Liver (tissue), 9 donors: ENCODE measurements around the gene SELL. TPM values are rescaled to one million over a fixed set of nuclear protein-coding genes. Genes with fewer than 3 reads are reported as not detected.

Experiments used
- DNase-seq: peaks from one replicate; pipeline ENCODE4 v3.0.0-alpha.2; 2017; ENCODE audit warnings: low spot score
- H3K27ac ChIP-seq, 2 donors: one replicate each; pipeline ENCODE4 v1.7.0; 2013; ENCODE audit warnings: inconsistent platforms in 2 of 2, low read length in 2 of 2, control low read depth in 1 of 2, low read depth in 1 of 2, mild to moderate bottlenecking in 1 of 2
- H3K27me3 ChIP-seq, 4 donors: one replicate each; pipeline versions ENCODE4 v1.6.1 to v1.7.0; 2013; ENCODE audit warnings: low read length in 3 of 4, inconsistent platforms in 1 of 4, mild to moderate bottlenecking in 1 of 4, moderate library complexity in 1 of 4; ENCODE audit not compliant: control insufficient read depth in 4 of 4, insufficient read depth in 4 of 4
- H3K36me3 ChIP-seq, 4 donors: one replicate each; pipeline versions ENCODE4 v1.6.1 to v1.7.0; 2013; ENCODE audit warnings: low read length in 3 of 4, mild to moderate bottlenecking in 3 of 4, low read depth in 1 of 4, moderate library complexity in 1 of 4; ENCODE audit not compliant: control insufficient read depth in 4 of 4, insufficient read depth in 3 of 4
- H3K4me1 ChIP-seq, 4 donors: one replicate each; pipeline versions ENCODE4 v1.6.1 to v1.7.0; 2013; ENCODE audit warnings: low read length in 3 of 4, mild to moderate bottlenecking in 3 of 4, moderate library complexity in 1 of 4; ENCODE audit not compliant: control insufficient read depth in 4 of 4, insufficient read depth in 4 of 4
- H3K4me3 ChIP-seq, 3 donors: one replicate each; pipeline versions ENCODE4 v1.6.1 to v1.7.0; 2013; ENCODE audit warnings: low read length in 3 of 3, control low read depth in 1 of 3, low read depth in 1 of 3, mild to moderate bottlenecking in 1 of 3
- H3K9ac ChIP-seq, 2 donors: one replicate each; pipeline ENCODE4 v1.7.0; 2013; ENCODE audit warnings: low read length in 2 of 2, mild to moderate bottlenecking in 2 of 2, moderate library complexity in 2 of 2, control low read depth in 1 of 2, low read depth in 1 of 2
- H3K9me3 ChIP-seq, 4 donors: one replicate each; pipeline versions ENCODE4 v1.6.1 to v1.7.0; 2013; ENCODE audit warnings: low read length in 3 of 4; ENCODE audit not compliant: control insufficient read depth in 4 of 4
- EGR1 ChIP-seq, 2 donors: IDR thresholded peaks; 2 replicates each; pipeline ENCODE4 v1.6.1; 2016 to 2018; ENCODE audit warnings: antibody characterized with exemption in 2 of 2, low read depth in 2 of 2
- FOXA1 ChIP-seq: IDR thresholded peaks from 2 replicates; pipeline ENCODE4 v1.6.1; 2016; ENCODE audit warnings: antibody characterized with exemption
- FOXA2 ChIP-seq: IDR thresholded peaks from 2 replicates; pipeline ENCODE4 v1.6.1; 2016; ENCODE audit warnings: antibody characterized with exemption
- GABPA ChIP-seq, 2 donors: IDR thresholded peaks in 1 of 2; conservative IDR thresholded peaks in 1 of 2; 2 replicates each; pipeline ENCODE4 v1.6.1; 2016; ENCODE audit warnings: antibody characterized with exemption in 2 of 2, mild to moderate bottlenecking in 1 of 2, moderate library complexity in 1 of 2
- HNF4A ChIP-seq, 2 donors: conservative IDR thresholded peaks; 2 replicates each; pipeline ENCODE4 v1.6.1; 2016; ENCODE audit warnings: antibody characterized with exemption in 2 of 2, mild to moderate bottlenecking in 2 of 2
- HNF4G ChIP-seq: IDR thresholded peaks from 2 replicates; pipeline ENCODE4 v1.6.1; 2016; ENCODE audit warnings: antibody characterized with exemption
- JUND ChIP-seq, 2 donors: IDR thresholded peaks; 2 replicates each; pipeline ENCODE4 v1.6.1; 2016; ENCODE audit warnings: antibody characterized with exemption in 2 of 2
- MAX ChIP-seq: IDR thresholded peaks from 2 replicates; pipeline ENCODE4 v1.6.1; 2016; ENCODE audit warnings: antibody characterized with exemption
- NR2F2 ChIP-seq: IDR thresholded peaks from 2 replicates; pipeline ENCODE4 v1.6.1; 2016; ENCODE audit warnings: antibody characterized with exemption
- REST ChIP-seq: IDR thresholded peaks from 2 replicates; pipeline ENCODE4 v1.6.1; 2016; ENCODE audit warnings: antibody characterized with exemption, mild to moderate bottlenecking
- RXRA ChIP-seq, 2 donors: IDR thresholded peaks; 2 replicates each; pipeline ENCODE4 v1.6.1; 2017 to 2018; ENCODE audit warnings: antibody characterized with exemption in 2 of 2, mild to moderate bottlenecking in 1 of 2
- SP1 ChIP-seq: IDR thresholded peaks from 2 replicates; pipeline ENCODE4 v1.6.1; 2018; ENCODE audit warnings: antibody characterized with exemption, mild to moderate bottlenecking
- TAF1 ChIP-seq: conservative IDR thresholded peaks from 2 replicates; pipeline ENCODE4 v1.6.1; 2016; ENCODE audit warnings: antibody characterized with exemption, mild to moderate bottlenecking
- YY1 ChIP-seq: IDR thresholded peaks from 2 replicates; pipeline ENCODE4 v1.6.1; 2016; ENCODE audit warnings: antibody characterized with exemption, mild to moderate bottlenecking
- ZBTB33 ChIP-seq: IDR thresholded peaks from 2 replicates; pipeline ENCODE4 v1.6.1; 2016; ENCODE audit warnings: antibody characterized with exemption
- WGBS: extraction: QIAGEN DNeasy Blood & Tissue Kit; methylation state at CpG from one replicate; pipeline ENCODE4 v1.1.7; 2013; 5-methylcytosine and 5-hydroxymethylcytosine counted together
- polyA plus RNA-seq, 2 donors: library from polyadenylated mRNA; stranded (reverse) in 1 of 2; unstranded in 1 of 2; fragments of 200-250 nt in 1 of 2; fragments of >200 nt in 1 of 2; fragmentation: Nextera tagmentation in 1 of 2; extraction: Ambion mirVana in 1 of 2; gene quantifications; one replicate each; pipeline versions ENCODE4 v1.2.1 to v1.2.3, GENCODE V29; 2013 to 2015
- total RNA-seq, 2 donors: library from RNA; depleted of rRNA; stranded (reverse); fragments of >200 nt; gene quantifications; one replicate each; pipeline ENCODE4 v1.2.3, GENCODE V29; 2014
- donor health status: healthy.
- donor health status: healthy.
- donor health status: healthy.
- donor health status: healthy.
- donor health status: healthy.

The SELL gene
- total and polyA plus RNA-seq, 4 donors: 1.5 to 9.9 (median 4.8) TPM

GRCh38 chr1:169692756-169693460, 18.5 kb downstream of the SELL start:
- Histone ChIP-seq H3K4me3 (no peak overlapping the region), H3K9me3 (no peaks in the 10 kb centered on the region), H3K27ac (no peak overlapping the region), H3K27me3 (no peaks in the 10 kb centered on the region), H3K4me1 (peaks cover 0 to 2% (median 0%) of the 10 kb centered on the region in 4 donors), H3K36me3 (no peaks in the 10 kb centered on the region), H3K9ac (no peak overlapping the region)
- no peak for DNase-seq
- no peak for TF ChIP-seq FOXA2
- no peak for TF ChIP-seq FOXA1
- no peak for TF ChIP-seq NR2F2
- no peak for TF ChIP-seq EGR1 (IDR thresholded peaks at IDR 0.05; ENCODE audit: low read depth in 2 of 2)
- TF ChIP-seq REST: no peak
- TF ChIP-seq SP1: no peak
- TF ChIP-seq HNF4A (conservative IDR thresholded peaks at IDR 0.05): no peak
- TF ChIP-seq TAF1: no peak
- no peak for TF ChIP-seq MAX
- TF ChIP-seq RXRA (IDR thresholded peaks at IDR 0.05): no peak
- no peak for TF ChIP-seq GABPA (IDR thresholded peaks at IDR 0.05 in 1 of 2, conservative IDR thresholded peaks at IDR 0.05 in 1 of 2)
- no peak for TF ChIP-seq YY1
- WGBS: 88% methylated on average over 4 of the region's 4 CpGs

- DNase-seq: no peak
- no peak overlapping the region for H3K9ac ChIP-seq
- TF ChIP-seq HNF4G (no peak), JUND (IDR thresholded peaks at IDR 0.05) (no peak), ZBTB33 (no peak), TAF1 (no peak), RXRA (IDR thresholded peaks at IDR 0.05) (no peak), REST (no peak), MAX (no peak), EGR1 (IDR thresholded peaks at IDR 0.05; ENCODE audit: low read depth in 2 of 2) (no peak)
- H3K4me3 ChIP-seq: no peak overlapping the region
- no peaks in the 10 kb centered on the region for H3K27me3 ChIP-seq
- H3K4me1 ChIP-seq: no peaks in the 10 kb centered on the region
- no peaks in the 10 kb centered on the region for H3K9me3 ChIP-seq
- H3K27ac ChIP-seq: no peak overlapping the region
- H3K36me3 ChIP-seq: no peaks in the 10 kb centered on the region
Observed at GRCh38 chr1:169690489-169690888, 20.9 kb downstream of the SELL start.
